HepG2 (cell line): Measurements from ENCODE around the gene DNM3. TPM values are rescaled to one million over a fixed set of nuclear protein-coding genes. Genes with fewer than 3 reads are reported as not detected.

ENCODE experiments used
- CENPX ChIP-seq: sonication (generic); formaldehyde crosslinking; IDR thresholded peaks from 2 replicates; pipeline ENCODE4 v1.9.0; 2021; ENCODE audit warnings: mild to moderate bottlenecking, missing genetic modification reagents, moderate library complexity
- CERS6 ChIP-seq: sonication (generic); formaldehyde crosslinking; IDR thresholded peaks from 2 replicates; pipeline ENCODE4 v1.5.0; 2020; ENCODE audit warnings: missing genetic modification reagents
- FOXP4 ChIP-seq: sonication (generic); formaldehyde crosslinking; IDR thresholded peaks from 2 replicates; pipeline ENCODE4 v1.4.0; 2020; ENCODE audit warnings: missing genetic modification reagents
- HNRNPLL ChIP-seq: fragments of 200-400 bp; formaldehyde crosslinking; IDR thresholded peaks from 2 replicates; pipeline ENCODE4 v1.6.1; 2017; ENCODE audit warnings: mild to moderate bottlenecking, low read depth, low read length; ENCODE audit not compliant: poor library complexity, severe bottlenecking
- MATR3 ChIP-seq: sonication (generic); formaldehyde crosslinking; IDR thresholded peaks from 2 replicates; pipeline ENCODE4 v1.4.0; 2020; ENCODE audit warnings: missing genetic modification reagents
- PHF8 ChIP-seq: sonication (generic); formaldehyde crosslinking; IDR thresholded peaks from 2 replicates; pipeline ENCODE4 v1.5.0; 2020; ENCODE audit warnings: missing genetic modification reagents
- SIN3B ChIP-seq: fragments of 150-350 bp; IDR thresholded peaks from 2 replicates; pipeline ENCODE4 v1.6.1; 2014; ENCODE audit warnings: low read length
- SOX5 ChIP-seq: IDR thresholded peaks from 2 replicates; pipeline ENCODE4 v1.6.1; 2016; ENCODE audit warnings: borderline replicate concordance
- THRA ChIP-seq: sonication (generic); formaldehyde crosslinking; IDR thresholded peaks from 2 replicates; pipeline ENCODE4 v1.4.0; 2020; ENCODE audit warnings: missing genetic modification reagents, borderline replicate concordance
- ZBTB10 ChIP-seq: sonication (generic); formaldehyde crosslinking; IDR thresholded peaks from 2 replicates; pipeline ENCODE4 v1.4.0; 2020; ENCODE audit warnings: missing genetic modification reagents, borderline replicate concordance
- ZFP90 ChIP-seq: sonication (generic); formaldehyde crosslinking; IDR thresholded peaks from 2 replicates; pipeline ENCODE4 v1.8.0; 2022; ENCODE audit warnings: missing genetic modification reagents, mild to moderate bottlenecking, inconsistent platforms, borderline replicate concordance
- ZNF224 ChIP-seq: sonication (generic); formaldehyde crosslinking; IDR thresholded peaks from 2 replicates; pipeline ENCODE4 v1.5.0; 2020; ENCODE audit warnings: mild to moderate bottlenecking, missing genetic modification reagents
- ZNF225 ChIP-seq: sonication (generic); formaldehyde crosslinking; IDR thresholded peaks from 2 replicates; pipeline ENCODE4 v1.4.0; 2020; ENCODE audit warnings: mild to moderate bottlenecking, missing genetic modification reagents
- ZNF281 ChIP-seq: sonication (generic); formaldehyde crosslinking; IDR thresholded peaks from 2 replicates; pipeline ENCODE4 v1.4.0; 2020; ENCODE audit warnings: missing genetic modification reagents, borderline replicate concordance
- ZNF484 ChIP-seq: sonication (generic); formaldehyde crosslinking; IDR thresholded peaks from 2 replicates; pipeline ENCODE4 v1.5.1; 2020; ENCODE audit warnings: mild to moderate bottlenecking, low read depth, missing genetic modification reagents, borderline replicate concordance
- ZNF781 ChIP-seq: sonication (generic); formaldehyde crosslinking; IDR thresholded peaks from 2 replicates; pipeline ENCODE4 v1.5.1; 2020; ENCODE audit warnings: borderline replicate concordance, mild to moderate bottlenecking, missing genetic modification reagents; ENCODE audit errors: not compliant biosample characterization
- ZNF788 ChIP-seq: sonication (generic); formaldehyde crosslinking; IDR thresholded peaks from 2 replicates; pipeline ENCODE4 v1.5.0; 2020; ENCODE audit warnings: mild to moderate bottlenecking, missing genetic modification reagents, borderline replicate concordance
- ZSCAN9 ChIP-seq: IDR thresholded peaks from 2 replicates; pipeline ENCODE4 v1.6.1; 2016; ENCODE audit warnings: borderline replicate concordance
- polyA plus RNA-seq, 8 experiments: library from polyadenylated mRNA; depleted of rRNA in 3 of 8; stranded (reverse) in 7 of 8; unstranded in 1 of 8; fragments of >200 nt; fragmentation: Illumina TruSeq in 4 of 8; extraction: Trizol in 4 of 8; gene quantifications; 2 replicates each; pipeline versions ENCODE4 v1.2.1 to v1.2.3, GENCODE V29; 2011 to 2016; ENCODE audit warnings: low read depth in 4 of 8, missing spikeins in 1 of 8, mixed read lengths in 1 of 8; ENCODE audit not compliant: insufficient read depth in 1 of 8
- total RNA-seq, 5 experiments: library from RNA; depleted of rRNA; stranded (reverse); fragments of >200 nt; fragmentation: Illumina TruSeq; extraction: Trizol; gene quantifications; 2 replicates each; pipeline ENCODE4 v1.2.3, GENCODE V29; 2016; ENCODE audit warnings: low read depth in 1 of 5

DNM3 gene
- total and polyA plus RNA-seq, 2 of the 13 experiments (the other 11 are each of a cell fraction or from before 2014, with no cell fraction given): 0.05 TPM; not detected in 1

- TF ChIP-seq THRA (CRISPR knock-in tag) (no peak), PHF8 (CRISPR knock-in tag) (peak; percentile 93), HNRNPLL (peak; percentile 93), MATR3 (CRISPR knock-in tag) (no peak), ZNF281 (CRISPR knock-in tag) (peak; percentile 26; the same call in 1 of the 2 replicates), ZBTB10 (CRISPR knock-in tag) (peak; percentile 82; the same call in 1 of the 2 replicates), CENPX (CRISPR knock-in tag) (no peak), ZNF781 (no peak), ZNF484 (CRISPR knock-in tag) (no peak), CERS6 (no peak), SIN3B (no peak), ZSCAN9 (CRISPR knock-in tag) (peak; percentile 35), ZNF224 (CRISPR knock-in tag) (peak; percentile 76; the same call in 1 of the 2 replicates), ZFP90 (CRISPR knock-in tag) (peak; percentile 94), FOXP4 (CRISPR knock-in tag) (peak; percentile 43), SOX5 (CRISPR knock-in tag) (0 out of 2 replicates have a peak, but pooled peaks have one; percentile 11), ZNF225 (CRISPR knock-in tag) (peak; percentile 89; the same call in 1 of the 2 replicates), ZNF788 (CRISPR knock-in tag) (peak; percentile 89)
Measured at GRCh38 chr1:172443666-172444453, 602.6 kb downstream of the DNM3 start, which contains the start of gene PIGC (continued).
